GM12878 (cell line): ENCODE measurements around the gene ANTXR2. TPM values are rescaled to one million over a fixed set of nuclear protein-coding genes. Genes with fewer than 3 reads are reported as not detected.

ENCODE experiments used
- ATAC-seq: fragments of 200-7000 bp; cut with Tn5 transposase; 3 replicates; pipeline ENCODE4 v1.9.1; 2020; ENCODE audit warnings: mild to moderate bottlenecking, moderate library complexity
- BruUV-seq: library from RNA; stranded (reverse); fragments of 400-500 nt; replicated peaks from 2 replicates; lab custom pipeline; 2021; lab: Mats Ljungman, UMichigan
- CTCF ChIA-PET: fragments of 300-600 bp; sonication (Branson Sonifier 250); formaldehyde crosslinking; extraction: SDS; loops from one replicate; lab custom pipeline; 2021; ENCODE audit warnings: inconsistent platforms; lab: Yijun Ruan, JAX
- POLR2A ChIA-PET: fragments of 350-600 bp; formaldehyde crosslinking; extraction: SDS; loops from one replicate; lab custom pipeline; 2021; ENCODE audit warnings: inconsistent platforms; lab: Charles Lee
- RAD21 ChIA-PET: fragments of 300-600 bp; sonication (Branson Sonifier 250); formaldehyde crosslinking; loops from one replicate; lab custom pipeline; 2023; ENCODE audit warnings: antibody characterized with exemption; ENCODE audit not compliant: unreplicated experiment; lab: Charles Lee
- SMC1A ChIA-PET: fragments of 300-600 bp; sonication (Branson Sonifier 250); formaldehyde crosslinking; loops from one replicate; lab custom pipeline; 2023; ENCODE audit not compliant: unreplicated experiment, uncharacterized antibody; lab: Charles Lee
- DNase-seq: peaks from one replicate; pipeline ENCODE4 v3.0.0-alpha.2; 2011; ENCODE audit warnings: low read depth, low spot score
- FAIRE-seq: peaks from 3 replicates; lab custom pipeline; 2011; peaks lifted over from hg19 to GRCh38; lab: Jason Lieb, UNC
- H2AFZ ChIP-seq: 2 replicates; pipeline ENCODE4 v1.6.0; 2011; ENCODE audit warnings: low read depth, low read length, control low read depth; ENCODE audit not compliant: control insufficient read depth
- H3K27ac ChIP-seq: 2 replicates; pipeline ENCODE4 v1.5.1; 2011; ENCODE audit warnings: control low read depth; ENCODE audit not compliant: control insufficient read depth, insufficient read depth
- H3K27me3 ChIP-seq, 2 experiments: replicated peaks in 1 of 2; 2 replicates each; pipeline versions ENCODE4 v1.6.0 to v1.6.1; 2011; ENCODE audit warnings: low read length in 1 of 2; ENCODE audit not compliant: control insufficient read depth in 2 of 2, insufficient read depth in 2 of 2
- H3K36me3 ChIP-seq, 2 experiments: 2 replicates each; pipeline ENCODE4 v1.5.1; 2011; ENCODE audit warnings: low read length in 1 of 2; ENCODE audit not compliant: control insufficient read depth in 2 of 2, insufficient read depth in 2 of 2
- H3K4me1 ChIP-seq: 2 replicates; pipeline ENCODE4 v1.6.1; 2011; ENCODE audit warnings: mild to moderate bottlenecking, low read length, moderate library complexity, mixed read lengths; ENCODE audit not compliant: control insufficient read depth, insufficient read depth
- H3K4me2 ChIP-seq: 2 replicates; pipeline ENCODE4 v1.6.0; 2011; ENCODE audit warnings: control low read depth; ENCODE audit not compliant: control insufficient read depth, insufficient read depth
- H3K4me3 ChIP-seq: fragments of 200-600 bp; sonication (generic); 2 replicates; pipeline ENCODE4 v1.5.1; 2016
- H3K79me2 ChIP-seq: 2 replicates; pipeline ENCODE4 v1.6.0; 2011; ENCODE audit warnings: low read length; ENCODE audit not compliant: control insufficient read depth, insufficient read depth
- H3K9ac ChIP-seq: 2 replicates; pipeline ENCODE4 v1.8.0; 2011; ENCODE audit warnings: low read length, control low read depth, mixed read lengths; ENCODE audit not compliant: control insufficient read depth, insufficient read depth
- H3K9me3 ChIP-seq: replicated peaks from 3 replicates; pipeline ENCODE4 v1.5.1; 2011; ENCODE audit warnings: mild to moderate bottlenecking, low read length; ENCODE audit not compliant: control insufficient read depth, insufficient read depth
- H4K20me1 ChIP-seq: 2 replicates; pipeline ENCODE4 v1.6.0; 2011; ENCODE audit not compliant: control insufficient read depth, insufficient read depth
- REST ChIP-seq: IDR thresholded peaks from 2 replicates; pipeline ENCODE4 v1.6.1; 2012; ENCODE audit warnings: mild to moderate bottlenecking, low read depth, low read length
- YBX1 ChIP-seq: fragments of 450-650 bp; IDR thresholded peaks from 2 replicates; pipeline ENCODE4 v1.6.1; 2016; ENCODE audit warnings: antibody characterized with exemption
- WGBS: methylation state at CpG from one replicate; pipeline ENCODE4 v1.1.6; 2016; ENCODE audit warnings: low lambda C conversion rate; ENCODE audit not compliant: insufficient replicate concordance, insufficient coverage; ENCODE audit errors: missing lambda C conversion rate; 5-methylcytosine and 5-hydroxymethylcytosine counted together
- in situ Hi-C: fragments of 300-500 bp; cut with MboI; formaldehyde crosslinking; loops from 9 replicates; pipeline ENCODE4 v1.14.3; 2018; ENCODE audit warnings: mixed read lengths
- intact Hi-C: fragments of 100-400 bp; cut with micrococcal nuclease; formaldehyde crosslinking; loops from one replicate; pipeline ENCODE4 v1.14.2; 2022; ENCODE audit not compliant: unreplicated experiment
- polyA plus RNA-seq, 11 experiments: library from polyadenylated mRNA; depleted of rRNA in 4 of 11; unstranded in 6 of 11; stranded (reverse) in 5 of 11; fragments of >200 nt; fragmentation: Nextera tagmentation in 4 of 11; fragmentation: Illumina TruSeq in 1 of 11; extraction: Ambion mirVana in 4 of 11; extraction: Trizol in 1 of 11; gene quantifications; 1 replicate in 1 of 11; 2 replicates in 10 of 11; pipeline versions ENCODE4 v1.2.1 to v1.2.3, GENCODE V29; 2011 to 2016; ENCODE audit warnings: inconsistent platforms in 2 of 11, missing spikeins in 2 of 11, low read depth in 1 of 11
- total RNA-seq, 4 experiments: library from RNA; depleted of rRNA in 3 of 4; stranded (reverse); fragments of >200 nt in 3 of 4; fragmentation: Illumina TruSeq in 1 of 4; extraction: Trizol in 1 of 4; gene quantifications; 2 replicates each; pipeline versions ENCODE4 v1.2.1 to v1.2.3, GENCODE V29; 2013 to 2021

Gene ANTXR2
- total and polyA plus RNA-seq, 10 of the 15 experiments (the other 5 are each of a cell fraction or from before 2014, with no cell fraction given): 1.4 to 8.9 (median 5.7) TPM

GRCh38 chr4:79920163-79920853 lies 152.7 kb downstream of the ANTXR2 start:
- CTCF ChIA-PET: no interaction called here
- intact Hi-C loops: loop anchor here (10.0 kb wide), 1 partner anchor 414 kb away; the partner anchor contains the start of gene CFAP299

More at GRCh38 chr4:79920163-79920853, 152.7 kb downstream of the ANTXR2 start:
- Histone ChIP-seq H3K9ac (no peak overlapping the region), H3K4me1 (no peaks in the 10 kb centered on the region), H3K36me3 (no peaks in the 10 kb centered on the region), H2AFZ (no peak overlapping the region), H3K79me2 (no peaks in the 10 kb centered on the region), H4K20me1 (no peaks in the 10 kb centered on the region), H3K27ac (no peak overlapping the region), H3K9me3 (no peaks in the 10 kb centered on the region), H3K27me3 (no peaks in the 10 kb centered on the region), H3K4me3 (no peak overlapping the region), H3K4me2 (no peak overlapping the region)
- no TSS peak for BruUV-seq
- SMC1A ChIA-PET: no interaction called here
- in situ Hi-C loops: no loop called here
- ATAC-seq: no peak
- no peak for DNase-seq
- 49% methylated on average over 3 of the region's 3 CpGs for WGBS
- FAIRE-seq: no peak
- POLR2A ChIA-PET: no interaction called here
- RAD21 ChIA-PET: no interaction called here
- TF ChIP-seq REST: no peak
- no peak for TF ChIP-seq YBX1
